Lower leg skin (tissue), 4 donors: ENCODE results near the gene TBX10. TPM values are rescaled to one million over a fixed set of nuclear protein-coding genes. Genes with fewer than 3 reads are reported as not detected.
A peak's percentile ranks its signal among the peaks of the same experiment; 100 is the strongest.
"Not testable (repeated sequence)": the region's sequence is repeated elsewhere in the genome, so short reads cannot be mapped to it uniquely, and the experiment has no call there.

Source experiments
- DNase-seq, 2 donors: peaks; one replicate each; pipeline ENCODE4 v3.0.0-alpha.2; 2019; ENCODE audit warnings: low spot score in 2 of 2
- H3K4me3 ChIP-seq: fragments of 200-600 bp; sonication (generic); 2 replicates; pipeline ENCODE4 v1.5.1; 2017; ENCODE audit warnings: mild to moderate bottlenecking, low read depth; ENCODE audit not compliant: poor library complexity, severe bottlenecking
- CTCF ChIP-seq, 3 donors: fragments of 450-650 bp; IDR thresholded peaks; one replicate each; pipeline ENCODE4 v1.5.1; 2016; ENCODE audit warnings: antibody characterized with exemption in 3 of 3, mild to moderate bottlenecking in 3 of 3, moderate library complexity in 2 of 3
- POLR2A ChIP-seq, 2 donors: fragments of 450-650 bp; IDR thresholded peaks; one replicate each; pipeline ENCODE4 v1.6.1; 2016 to 2017; ENCODE audit warnings: antibody characterized with exemption in 2 of 2, mild to moderate bottlenecking in 1 of 2, moderate library complexity in 1 of 2
- WGBS, 2 donors: methylation state at CpG; one replicate each; pipeline ENCODE4 v1.1.5; 2018; 5-methylcytosine and 5-hydroxymethylcytosine counted together
- intact Hi-C: fragments of 100-400 bp; cut with DNase I; formaldehyde crosslinking; loops from one replicate; pipeline ENCODE4 v1.15.0; 2023; ENCODE audit warnings: low total_unique reads
- total RNA-seq, 4 donors: library from RNA; depleted of rRNA; stranded (reverse); fragments of >200 nt; gene quantifications; one replicate each; pipeline ENCODE4 v1.1.0, GENCODE V29; 2016

TBX10 gene
- total RNA-seq, 4 donors from 2014 or later: not detected

- intact Hi-C loops: no loop called here
- no peak for DNase-seq
- no peak overlapping the region for H3K4me3 ChIP-seq
- 89 to 92% methylated on average over 10 of the region's 10 CpGs for WGBS, 2 donors
- no peak for TF ChIP-seq CTCF (IDR thresholded peaks at IDR 0.05)
- TF ChIP-seq POLR2A (IDR thresholded peaks at IDR 0.05): no peak
Measured at GRCh38 chr11:67626970-67627369, 12.6 kb downstream of the TBX10 start.

GRCh38 chr11:67626131-67626833 is 13.3 kb downstream of the TBX10 start:
- H3K4me3 ChIP-seq, intact Hi-C loops, DNase-seq: not testable (repeated sequence)
- 86 to 89% methylated on average over 10 of the region's 10 CpGs for WGBS, 2 donors

DNA sequence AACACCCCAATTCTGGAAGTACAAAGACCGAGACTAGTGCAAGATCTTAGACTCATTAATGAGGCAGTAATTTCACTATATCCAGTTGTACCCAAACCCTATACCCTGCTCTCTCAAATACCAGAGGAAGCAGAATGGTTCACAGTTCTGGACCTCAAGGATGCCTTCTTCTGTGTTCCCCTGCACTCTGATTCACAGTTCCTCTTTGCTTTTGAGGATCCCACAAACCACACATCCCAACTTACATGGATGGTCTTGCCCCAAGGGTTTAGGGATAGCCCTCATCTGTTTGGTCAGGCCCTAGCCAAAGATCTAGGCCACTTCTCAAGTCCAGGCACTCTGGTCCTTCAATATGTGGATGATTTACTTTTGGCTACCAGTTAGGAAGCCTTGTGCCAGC is 15.8 kb downstream of the TBX10 start:
- H3K4me3 ChIP-seq, intact Hi-C loops, DNase-seq: not testable (repeated sequence)
- whole genome bisulfite sequencing, 2 donors: 90 to 100% methylated on average over 1 of the region's 1 CpG

- DNase-seq, intact Hi-C loops, H3K4me3 ChIP-seq: not testable (repeated sequence)
- WGBS, 2 donors: 68 to 69% methylated on average over 7 of the region's 7 CpGs
Measured at GRCh38 chr11:67622905-67623304, 16.7 kb downstream of the TBX10 start.

- WGBS, 2 donors: 60 to 75% methylated on average over 3 of the region's 3 CpGs
- intact Hi-C loops, DNase-seq, H3K4me3 ChIP-seq: not testable (repeated sequence)
Measured at GRCh38 chr11:67621928-67622327, 17.6 kb downstream of the TBX10 start.

DNA sequence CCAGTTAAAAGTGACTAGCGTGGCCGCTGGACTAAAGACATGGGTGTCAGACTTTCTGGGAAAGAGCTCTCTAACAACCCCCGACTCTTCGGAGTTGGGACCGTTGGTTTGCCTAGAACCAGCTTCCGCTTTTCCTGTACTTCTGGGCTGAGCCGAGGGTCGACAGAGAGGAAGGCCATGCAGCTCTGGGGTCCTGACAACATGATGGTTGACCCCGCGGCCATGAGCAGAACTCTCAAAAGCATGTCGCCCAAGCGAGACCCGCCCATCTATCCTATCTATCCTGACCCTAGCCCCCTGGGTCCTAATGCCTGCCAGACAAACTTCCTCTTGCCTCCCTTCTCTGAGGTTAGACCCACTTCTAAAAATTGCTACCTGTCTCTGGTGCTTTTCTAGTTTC is 18.9 kb downstream of the TBX10 start:
- H3K4me3 ChIP-seq, intact Hi-C loops: not testable (repeated sequence)
- peak in 1 of 2 donors; percentile 68 for DNase-seq
- WGBS, 2 donors: 83 to 85% methylated on average over 13 of the region's 13 CpGs

DNA sequence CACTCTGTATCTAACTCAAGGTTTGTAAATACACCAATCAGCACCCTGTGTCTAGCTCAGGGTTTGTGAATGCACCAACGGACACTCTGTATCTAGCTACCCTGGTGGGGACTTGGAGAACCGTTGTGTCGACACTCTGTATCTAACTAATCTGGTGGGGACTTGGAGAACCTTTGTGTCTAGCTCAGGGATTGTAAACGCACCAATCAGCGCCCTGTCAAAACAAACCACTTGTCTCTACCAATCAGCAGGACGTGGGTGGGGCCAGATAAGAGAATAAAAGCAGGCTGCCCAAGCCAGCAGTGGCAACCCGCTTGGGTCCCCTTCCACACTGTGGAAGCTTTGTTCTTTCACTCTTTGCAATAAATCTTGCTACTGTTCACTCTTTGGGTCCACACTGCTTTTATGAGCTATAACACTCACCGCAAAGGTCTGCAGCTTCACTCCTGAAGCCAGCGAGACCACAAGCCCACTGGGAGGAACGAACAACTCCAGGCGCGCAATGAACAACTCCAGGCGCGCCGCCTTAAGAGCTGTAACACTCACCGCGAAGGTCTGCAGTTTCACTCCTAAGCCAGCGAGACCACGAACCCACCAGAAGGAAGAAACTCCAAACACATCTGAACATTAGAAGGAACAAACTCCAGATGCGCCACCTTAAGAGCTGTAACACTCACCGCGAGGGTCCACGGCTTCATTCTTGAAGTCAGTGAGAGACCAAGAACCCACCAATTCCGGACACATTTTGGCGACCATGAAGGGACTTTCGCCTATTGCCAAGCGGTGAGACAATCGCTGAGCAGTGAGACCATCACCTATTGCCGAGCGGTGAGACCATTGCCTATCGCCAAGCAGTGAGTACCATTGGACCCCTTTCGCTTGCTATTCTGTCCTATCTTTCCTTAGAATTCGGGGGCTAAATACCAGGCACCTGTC is 19.6 kb downstream of the TBX10 start:
- intact Hi-C loops, H3K4me3 ChIP-seq: not testable (repeated sequence)
- peak in 1 of 2 donors; percentile 75 for DNase-seq
- 88 to 94% methylated on average over 33 of the region's 33 CpGs for WGBS, 2 donors

GRCh38 chr11:67618901-67619659 is 20.5 kb downstream of the TBX10 start:
- intact Hi-C loops, H3K4me3 ChIP-seq: not testable (repeated sequence)
- 89 to 94% methylated on average over 22 to 40 of the region's 40 CpGs for WGBS, 2 donors
- peak in 1 of 2 donors; percentile 75 for DNase-seq

GRCh38 chr11:67617243-67617953 is 22.2 kb downstream of the TBX10 start:
- WGBS, 2 donors: 77 to 78% methylated on average over 7 of the region's 7 CpGs
- intact Hi-C loops: no loop called here
- no peak overlapping the region for H3K4me3 ChIP-seq
- DNase-seq: no peak
- TF ChIP-seq CTCF (IDR thresholded peaks at IDR 0.05) (no peak), POLR2A (IDR thresholded peaks at IDR 0.05) (no peak)
